ENCODE measurements around the gene ARL3. TPM values are rescaled to one million over a fixed set of nuclear protein-coding genes. Genes with fewer than 3 reads are reported as not detected.
"Not testable (repeated sequence)": the region's sequence is repeated elsewhere in the genome, so short reads cannot be mapped to it uniquely, and the experiment has no call there.

The ARL3 gene
- total RNA-seq, 1 donor from 2014 or later, result 3.3 TPM

- ATAC-seq, result no peak
Observed at GRCh38 chr10:102735065-102735562, 20.9 kb upstream of the ARL3 start.

DNA sequence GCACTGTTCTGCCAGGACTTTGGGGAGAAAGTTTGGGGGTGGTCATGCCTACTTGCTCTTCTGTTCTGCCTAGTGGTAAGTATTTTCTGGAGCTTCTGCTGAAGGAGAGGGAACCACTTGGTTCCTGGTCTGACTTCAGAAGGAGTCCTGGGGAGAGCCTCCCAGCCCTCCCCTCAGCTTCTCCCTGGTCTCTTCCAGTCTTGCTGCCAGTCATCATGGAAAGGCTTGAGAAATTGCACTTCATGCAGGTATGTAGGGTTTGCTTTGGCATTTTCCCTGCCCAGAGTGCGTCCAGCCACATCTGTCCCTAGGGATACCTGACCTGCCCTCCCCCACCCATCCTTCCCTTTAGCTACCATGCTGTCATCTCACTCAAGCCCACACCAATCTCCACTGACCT is 18.5 kb upstream of the ARL3 start:
- no peak for ATAC-seq

DNA sequence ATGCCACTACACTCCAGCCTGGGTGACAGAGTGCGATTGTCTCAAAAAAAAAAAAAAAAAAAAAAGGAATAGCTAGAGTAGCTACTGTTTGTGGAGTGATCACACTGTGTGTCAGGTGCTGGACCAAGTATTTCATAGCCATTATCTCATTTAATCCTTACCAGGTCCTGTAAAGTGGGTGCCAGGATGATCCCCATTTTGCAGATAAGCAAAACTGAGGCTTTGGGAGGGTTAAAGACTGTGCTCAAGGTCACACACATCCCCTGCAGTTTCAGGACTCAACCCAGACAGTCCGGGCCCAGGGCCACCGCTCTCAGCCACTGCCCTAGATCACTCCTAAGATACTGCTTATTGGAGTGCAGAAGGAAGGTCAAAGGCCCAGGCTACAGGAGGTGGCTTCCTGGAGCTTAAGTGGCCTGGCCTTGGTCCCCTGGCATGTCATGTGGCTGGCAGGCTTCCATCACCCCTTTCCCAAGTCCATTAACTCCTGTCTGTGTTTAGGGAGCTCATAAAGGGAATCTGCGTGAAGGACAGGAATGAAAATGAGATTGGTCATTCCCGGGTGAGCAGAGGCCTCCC is 17.1 kb upstream of the ARL3 start:
- ATAC-seq, result no peak

- peak; percentile 91 for ATAC-seq
Observed at GRCh38 chr10:102729029-102730026, 15.1 kb upstream of the ARL3 start.

DNA sequence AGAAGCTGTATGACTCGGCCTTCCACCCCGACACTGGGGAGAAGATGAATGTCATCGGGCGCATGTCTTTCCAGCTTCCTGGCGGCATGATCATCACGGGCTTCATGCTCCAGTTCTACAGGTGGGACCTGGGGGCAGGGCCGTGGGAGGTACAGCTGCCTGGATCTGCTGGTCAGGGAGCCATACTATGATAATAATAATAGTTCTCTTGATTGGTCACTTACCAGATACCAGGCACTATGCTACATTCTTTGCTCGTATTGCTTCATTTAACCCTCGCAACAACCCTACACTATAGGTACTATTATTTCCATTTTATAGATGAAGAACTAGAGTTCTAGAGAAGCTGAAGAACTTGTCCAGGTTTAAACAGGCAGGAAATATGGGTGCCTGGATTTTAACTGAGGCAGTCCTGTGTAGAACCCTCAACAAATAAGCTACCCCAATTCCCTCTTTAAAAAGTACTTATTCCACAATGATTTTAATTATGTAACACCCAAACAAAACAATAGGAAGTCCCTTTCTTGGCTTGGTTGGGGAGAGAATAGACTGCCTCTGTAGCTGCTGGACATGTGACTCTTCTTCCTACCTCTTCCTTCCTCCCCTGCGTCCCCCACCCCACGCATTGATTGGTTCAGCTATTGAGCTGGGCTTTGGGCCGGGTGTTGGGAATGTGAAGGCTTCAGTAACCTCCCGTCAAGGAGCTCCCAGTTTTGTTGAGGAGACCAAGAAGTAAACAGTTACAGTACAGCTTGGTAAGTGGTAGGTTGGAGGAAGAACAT is 13.0 kb upstream of the ARL3 start:
- ATAC-seq, result no peak

DNA sequence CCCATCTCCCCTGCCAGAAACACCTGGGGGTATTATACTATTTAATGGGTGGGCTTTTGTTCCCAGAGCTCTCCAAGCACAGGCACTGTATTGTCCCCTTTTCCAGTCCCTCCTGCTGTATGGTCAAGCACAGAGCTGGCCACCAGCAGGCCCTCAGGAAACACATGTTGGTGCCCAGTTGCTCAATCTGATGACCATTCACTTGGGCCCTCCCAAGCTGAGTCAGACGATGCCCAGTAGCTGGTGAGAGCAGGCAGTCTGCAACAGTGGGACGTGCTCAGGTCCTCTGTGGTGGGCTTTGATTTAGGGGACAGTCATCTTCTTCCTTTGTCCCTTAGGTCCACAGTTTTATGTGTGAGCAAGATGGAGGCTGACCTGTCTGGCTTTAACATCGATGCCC is 12.1 kb upstream of the ARL3 start:
- no peak for ATAC-seq

DNA sequence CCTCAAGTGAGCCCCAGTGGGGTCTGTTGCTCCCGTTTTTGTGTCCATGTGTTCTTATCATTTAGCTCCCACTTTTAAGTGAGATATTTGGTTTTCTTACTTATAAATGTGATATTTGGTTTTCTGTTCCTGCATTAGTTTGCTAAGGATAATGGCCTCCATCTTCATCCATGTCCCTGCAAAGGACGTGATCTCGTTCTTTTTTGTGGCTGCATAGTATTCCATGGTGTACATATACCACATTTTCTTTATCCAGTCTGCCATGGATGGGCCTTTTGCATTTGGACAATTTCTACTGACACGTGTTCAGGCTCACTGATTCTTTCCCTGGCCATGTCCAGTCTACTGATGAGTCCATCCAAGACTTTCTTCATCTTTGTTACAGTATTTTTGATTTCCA is 9.8 kb upstream of the ARL3 start:
- ATAC-seq, result no peak

- no peak for ATAC-seq
Observed at GRCh38 chr10:102721954-102722353, 7.8 kb upstream of the ARL3 start.

- ATAC-seq, result no peak
Observed at GRCh38 chr10:102720775-102721301, 6.6 kb upstream of the ARL3 start.

- ATAC-seq, result no peak
Observed at GRCh38 chr10:102720337-102720736, 6.1 kb upstream of the ARL3 start.

DNA sequence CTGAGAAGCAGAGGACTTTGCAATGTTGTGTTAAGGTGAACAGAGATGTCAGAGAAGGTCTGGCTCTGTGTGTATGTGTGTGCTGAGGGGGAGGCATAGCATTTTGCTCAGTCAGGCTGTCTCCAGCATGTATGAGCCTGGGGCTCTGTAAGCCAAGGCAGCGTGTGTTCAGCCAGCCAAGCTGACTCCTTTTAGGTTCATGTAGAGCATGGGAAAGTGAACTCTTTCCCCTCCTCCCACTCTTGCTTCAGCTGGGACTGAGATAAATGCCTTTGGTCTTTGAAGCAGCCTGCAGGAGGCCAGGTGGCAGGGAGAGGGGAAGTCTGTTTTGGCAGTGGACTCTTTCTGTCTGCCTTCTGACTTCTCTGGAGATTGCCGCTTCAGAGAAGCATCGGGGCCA is 4.0 kb upstream of the ARL3 start:
- no peak for ATAC-seq

- ATAC-seq, result not testable (repeated sequence)
Observed at GRCh38 chr10:102716900-102717565, 2.8 kb upstream of the ARL3 start.

DNA sequence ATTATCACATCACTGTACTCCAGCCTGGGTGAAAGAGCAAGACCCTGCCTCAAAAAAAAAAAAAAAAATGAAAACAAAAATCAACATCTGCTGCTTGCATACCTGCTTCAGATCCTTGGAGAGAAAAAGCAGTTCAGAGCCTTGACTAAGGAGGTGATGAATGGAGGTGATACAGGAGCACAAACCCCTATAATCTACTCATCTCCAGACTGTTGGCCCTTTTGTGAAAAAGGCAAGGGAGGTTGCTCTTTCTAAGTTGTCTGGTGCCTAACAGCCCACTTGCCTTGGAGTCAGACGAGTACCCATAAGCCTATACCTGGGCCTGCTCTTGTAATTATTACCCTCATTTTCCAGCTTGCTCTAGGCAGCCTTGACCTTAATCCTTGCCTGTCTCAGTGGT is 1.7 kb upstream of the ARL3 start:
- ATAC-seq, result no peak

DNA sequence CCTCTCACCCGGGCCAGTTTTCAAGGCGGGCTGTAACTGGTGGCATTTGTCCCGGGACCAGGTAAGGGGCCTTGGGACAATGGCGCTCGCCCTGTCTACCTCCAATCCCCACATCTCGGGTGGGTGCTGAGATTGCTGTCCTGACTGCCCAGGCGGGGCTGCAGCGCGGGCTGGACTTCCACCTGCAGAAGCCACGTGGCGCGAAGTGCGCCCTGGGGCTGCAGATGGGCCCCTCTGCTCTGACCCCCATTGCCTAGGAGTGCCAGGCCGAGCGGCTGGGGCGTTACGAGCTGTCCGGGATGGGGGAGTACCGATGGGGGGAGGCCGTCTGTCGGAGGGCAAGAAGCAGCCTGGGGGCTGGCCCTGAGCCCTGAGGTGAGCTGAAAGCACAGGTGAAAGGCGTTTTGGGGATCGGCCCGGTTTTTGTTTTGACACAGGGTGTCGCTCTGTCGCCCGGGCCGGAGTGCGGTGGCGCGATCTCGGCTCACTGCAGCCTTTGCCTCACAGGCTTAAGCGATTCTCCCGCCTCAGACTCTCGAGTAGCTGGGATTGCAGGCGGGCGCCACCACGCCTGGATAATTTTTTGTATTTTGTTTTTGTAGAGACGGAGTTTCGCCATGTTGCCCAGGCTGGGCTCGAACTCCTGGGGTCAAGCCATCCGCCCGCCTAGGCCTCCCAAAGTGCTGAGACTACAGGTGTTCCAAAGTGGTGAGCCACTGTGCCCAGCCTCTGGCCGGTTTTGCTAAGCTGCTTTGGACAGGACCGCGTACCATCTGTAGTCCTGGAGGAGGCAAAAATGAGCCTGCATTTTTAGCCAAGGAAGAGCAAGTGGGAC is 641 bp upstream of the ARL3 start, which contains the start of gene SFXN2:
Gene SFXN2, plus strand, starts transcription at position 16 of the 835 bp plus-strand sequence. CDS start 12,001 bp downstream, outside the sequence.
- peak; percentile 36 for ATAC-seq

DNA sequence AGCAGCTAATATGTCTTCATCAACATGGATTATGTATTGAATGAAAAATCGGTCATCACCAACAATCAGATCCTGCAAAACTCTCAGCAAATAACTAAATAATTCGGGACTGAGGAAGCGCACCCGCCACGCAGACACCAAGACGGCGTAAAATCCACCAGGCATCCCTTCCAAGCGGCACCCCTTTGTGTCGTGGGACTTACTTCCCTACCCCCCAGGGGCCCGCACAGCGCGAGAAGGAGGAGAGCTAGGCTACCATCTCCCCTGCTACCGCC is 721 bp downstream of the ARL3 start:
- peak; percentile 63 for ATAC-seq

DNA sequence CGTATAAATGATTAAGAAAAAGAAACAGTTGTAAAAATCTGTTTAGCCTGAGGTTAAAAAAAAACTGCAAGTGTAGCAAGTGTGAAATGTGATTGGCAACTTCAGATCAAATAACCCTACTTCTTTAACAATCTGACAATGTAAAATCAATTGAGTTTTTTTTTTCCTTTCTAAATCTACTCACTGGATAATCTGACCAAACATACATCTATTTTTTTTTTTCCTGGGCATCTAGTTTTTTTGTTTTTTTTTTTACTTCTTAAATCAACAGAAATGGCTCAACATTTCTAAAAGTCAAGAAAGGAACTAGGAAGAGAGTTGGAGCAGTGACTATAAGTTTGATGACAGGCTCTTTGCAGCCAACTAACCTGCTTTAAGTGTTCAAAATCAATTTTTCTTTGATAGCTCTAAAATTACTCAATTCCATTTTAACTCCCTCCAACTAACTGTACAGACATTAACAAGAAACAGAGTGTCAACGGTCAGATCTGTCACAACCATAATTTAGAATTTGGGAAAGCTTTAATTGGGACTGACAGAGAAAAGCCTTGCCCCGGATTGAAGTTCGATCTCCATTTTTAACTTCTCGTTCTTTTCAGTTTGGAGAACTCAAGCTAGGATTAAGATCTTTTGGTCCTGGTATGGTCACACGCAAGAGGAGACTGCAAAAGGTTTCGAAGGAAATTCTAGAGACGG is 1.2 kb downstream of the ARL3 start:
- ATAC-seq, result no peak

- ATAC-seq, result no peak
Observed at GRCh38 chr10:102712089-102712488, 2.1 kb downstream of the ARL3 start.

DNA sequence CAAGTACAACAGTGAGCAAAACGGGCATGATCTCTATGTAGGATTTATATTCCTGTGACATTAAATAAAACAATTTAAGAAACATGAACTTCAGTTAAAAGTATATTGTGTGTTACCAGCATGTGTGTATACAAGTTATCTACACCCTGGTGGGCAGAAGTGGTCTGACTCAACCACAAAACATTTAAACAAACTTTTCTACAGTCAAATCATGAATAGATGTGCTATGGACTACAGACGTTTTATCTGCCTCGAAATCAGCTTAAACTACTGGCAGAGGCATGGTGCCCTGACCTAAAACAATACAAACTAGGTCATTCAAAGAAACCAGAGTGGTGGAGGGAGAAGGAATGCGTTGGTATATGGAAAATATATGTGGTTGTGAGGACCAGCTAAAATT is 3.6 kb downstream of the ARL3 start:
- no peak for ATAC-seq

DNA sequence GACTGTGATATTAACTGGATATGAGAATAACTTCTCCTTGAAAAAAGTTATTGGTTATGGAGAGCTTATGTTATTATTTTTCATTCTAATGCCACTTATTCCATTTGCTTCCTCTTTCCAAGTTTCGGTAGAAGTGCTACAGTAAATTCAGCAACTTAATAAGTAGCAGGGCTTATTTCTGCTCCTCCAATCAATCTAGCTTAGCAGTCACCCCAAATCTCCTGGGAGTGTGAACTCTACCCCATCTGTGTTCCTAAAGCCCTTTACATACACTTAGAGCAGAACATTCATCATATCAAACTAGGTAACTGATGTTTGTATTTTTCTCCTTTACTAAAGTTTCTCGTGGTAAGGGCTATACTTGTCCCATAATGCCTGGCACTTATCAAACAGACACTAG is 8.7 kb downstream of the ARL3 start:
- no peak for ATAC-seq

- no peak for ATAC-seq
Observed at GRCh38 chr10:102704915-102705314, 9.3 kb downstream of the ARL3 start.

DNA sequence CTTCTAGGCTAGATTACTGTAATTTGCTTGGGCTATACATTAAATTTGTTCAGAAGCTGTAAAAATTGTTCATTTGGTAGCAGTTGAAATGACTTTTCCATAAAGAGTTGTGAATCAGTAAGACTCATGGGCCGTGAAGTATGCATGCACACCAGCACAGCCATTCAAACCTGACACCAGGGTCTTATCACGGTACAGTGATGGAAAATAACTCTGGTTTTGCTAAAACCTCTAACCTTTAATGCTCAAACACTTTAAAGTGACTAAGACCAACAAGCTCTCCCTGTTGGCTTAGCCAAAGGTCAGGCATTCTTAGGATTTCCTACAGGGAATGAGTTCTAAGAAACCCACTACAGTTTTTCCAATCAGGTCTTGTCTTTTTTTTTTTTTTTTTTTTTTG is 11.5 kb downstream of the ARL3 start:
- ATAC-seq, result no peak
